ENCODE measurements around the gene MEA1.
"Not testable (repeated sequence)": the region's sequence is repeated elsewhere in the genome, so short reads cannot be mapped to it uniquely, and the experiment has no call there.

MEA1 gene

DNA sequence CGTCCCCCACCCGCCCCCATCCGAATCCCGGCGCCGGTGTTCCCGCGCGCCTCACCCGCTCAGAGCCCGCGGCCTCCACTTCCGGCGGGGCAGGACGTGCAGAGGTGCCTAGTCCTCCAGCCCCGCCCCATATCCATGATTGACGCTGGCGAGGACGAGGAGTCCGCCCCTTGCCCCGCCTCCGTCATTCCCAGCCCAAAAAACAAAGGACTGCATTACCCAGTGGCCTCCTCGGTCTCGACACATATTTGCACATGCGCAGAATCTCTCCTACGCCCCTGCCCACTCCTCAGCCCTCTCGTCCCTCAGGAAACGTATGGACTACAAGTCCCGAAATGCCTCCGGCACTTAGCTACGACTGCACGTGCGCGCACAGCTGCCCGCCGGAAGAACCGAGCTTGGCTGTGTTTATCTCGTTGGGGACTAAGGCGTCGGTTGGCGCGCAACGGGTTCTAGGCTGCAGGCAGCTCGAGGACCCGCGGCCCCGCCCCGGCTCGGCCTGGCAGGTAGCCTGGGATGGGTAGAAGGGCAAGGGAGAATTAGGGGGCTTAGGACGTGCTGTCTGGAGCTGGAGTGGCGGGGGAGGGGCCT, at the start of gene MEA1, which contains the start of gene KLHDC3:
Gene MEA1, minus strand, starts transcription at position 104 of the 591 bp plus-strand sequence. CDS start 133 bp downstream, outside the sequence.
Gene KLHDC3, plus strand, starts transcription at position 407 of the 591 bp plus-strand sequence. CDS start 2,944 bp downstream, outside the sequence.
- peak; percentile 97 for DNase-seq

DNA sequence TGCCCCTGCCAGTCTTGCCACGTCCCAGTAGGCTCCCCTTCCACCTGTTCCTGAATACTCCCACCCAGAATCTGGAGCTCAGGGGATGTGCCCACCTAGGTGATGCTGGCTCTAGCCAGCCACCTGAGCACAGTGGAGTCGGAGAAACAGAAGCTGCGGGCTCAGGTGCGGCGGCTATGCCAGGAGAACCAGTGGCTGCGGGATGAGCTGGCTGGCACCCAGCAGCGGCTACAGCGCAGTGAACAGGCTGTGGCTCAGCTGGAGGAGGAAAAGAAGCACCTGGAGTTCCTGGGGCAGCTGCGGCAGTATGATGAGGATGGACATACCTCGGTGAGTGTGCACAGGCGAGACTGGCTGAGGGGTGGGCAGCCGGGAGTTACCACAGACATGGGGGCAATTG, 49.1 kb upstream of the MEA1 start:
- no peak for DNase-seq

DNA sequence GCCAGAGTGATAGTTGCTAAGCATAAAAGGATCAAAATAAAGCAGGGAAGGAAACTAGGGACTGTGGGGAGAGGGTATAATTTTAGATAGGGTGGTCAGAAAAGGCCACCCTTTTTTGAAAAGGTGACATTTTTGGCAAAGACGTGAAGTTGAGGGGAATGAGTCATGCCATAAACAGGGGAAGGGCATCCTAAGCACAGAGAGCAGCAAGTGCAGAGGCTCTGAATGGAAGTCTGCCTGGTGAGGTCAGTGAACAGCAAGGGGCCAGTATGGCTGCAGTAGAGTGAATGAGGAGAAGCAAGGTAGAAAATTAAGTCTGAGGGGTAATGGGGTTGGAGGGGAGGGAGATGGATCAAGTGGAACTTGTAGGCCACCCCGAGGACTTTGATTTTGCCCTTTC, 48.1 kb upstream of the MEA1 start:
- DNase-seq = no peak

DNA sequence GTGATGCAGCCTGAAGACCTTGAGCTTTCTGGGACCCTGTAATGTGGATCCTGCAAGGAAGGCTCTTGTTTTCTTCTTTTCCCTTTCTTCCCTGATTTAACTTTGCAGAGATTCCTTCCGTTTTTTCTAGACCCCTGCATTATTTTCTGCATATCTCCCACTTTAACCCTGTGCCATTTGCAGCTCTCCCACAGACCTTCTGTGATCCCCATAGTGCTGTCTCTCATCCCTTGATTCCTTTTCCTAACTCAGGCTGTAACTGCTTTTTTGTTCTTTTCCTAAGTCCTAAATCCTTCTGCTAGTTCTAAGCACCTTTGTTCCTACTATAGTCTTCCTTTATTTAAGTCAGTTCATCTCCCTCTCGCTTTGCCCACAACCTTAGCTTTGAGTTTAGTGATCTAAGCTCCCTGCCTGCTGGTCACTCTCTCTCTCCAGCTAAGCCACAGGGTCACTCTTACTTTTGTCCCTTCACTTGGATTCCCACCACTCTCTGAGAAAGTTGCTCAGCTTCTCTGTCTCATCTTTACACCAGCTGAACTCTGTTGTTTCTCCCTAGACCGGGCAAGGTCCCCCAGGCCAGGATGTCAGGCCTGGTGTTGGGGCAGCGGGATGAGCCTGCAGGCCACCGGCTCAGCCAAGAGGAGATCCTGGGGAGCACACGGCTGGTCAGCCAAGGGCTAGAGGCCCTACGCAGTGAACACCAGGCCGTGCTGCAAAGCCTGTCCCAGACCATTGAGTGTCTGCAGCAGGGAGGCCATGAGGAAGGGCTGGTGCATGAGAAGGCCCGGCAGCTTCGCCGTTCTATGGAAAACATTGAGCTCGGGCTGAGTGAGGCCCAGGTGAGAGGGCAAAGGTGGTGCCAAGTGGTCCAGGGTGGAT, 47.2 kb upstream of the MEA1 start:
- DNase-seq = no peak

DNA sequence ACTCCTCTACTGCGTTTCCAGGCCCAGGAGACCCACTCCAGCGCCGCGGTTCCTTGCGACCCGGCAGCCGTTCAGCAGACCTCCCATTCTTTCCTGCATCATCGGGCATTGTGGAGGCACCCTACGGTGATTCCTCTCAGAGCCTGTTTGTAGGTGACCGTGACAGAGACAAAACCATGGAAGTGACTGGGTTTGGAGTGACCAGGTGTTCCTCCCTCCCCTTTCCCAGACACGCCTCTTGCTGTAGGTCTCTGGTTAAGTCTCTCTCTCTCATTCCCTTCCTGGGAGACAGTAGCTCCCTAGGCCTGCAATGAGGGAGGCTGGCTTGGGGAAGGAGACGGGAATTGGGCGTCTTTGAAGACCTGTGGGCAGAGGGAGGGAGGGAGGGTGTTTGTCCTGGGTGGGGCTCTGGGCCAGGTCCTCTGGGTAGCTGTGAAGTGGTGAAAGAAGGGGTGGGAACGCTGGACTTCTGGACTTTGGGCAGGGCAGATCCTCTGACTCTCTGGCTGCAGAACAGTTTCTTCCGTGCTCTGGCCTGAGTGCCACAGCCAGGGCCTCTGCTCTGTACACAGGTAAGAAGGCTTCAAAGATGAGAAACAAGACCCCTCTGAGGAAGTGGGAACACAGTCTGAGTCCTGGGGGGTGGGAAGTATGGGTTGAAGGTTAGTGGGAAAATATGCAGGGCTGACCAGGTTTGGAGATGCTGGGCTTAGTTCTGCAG, 46.4 kb upstream of the MEA1 start:
- no peak for DNase-seq

DNA sequence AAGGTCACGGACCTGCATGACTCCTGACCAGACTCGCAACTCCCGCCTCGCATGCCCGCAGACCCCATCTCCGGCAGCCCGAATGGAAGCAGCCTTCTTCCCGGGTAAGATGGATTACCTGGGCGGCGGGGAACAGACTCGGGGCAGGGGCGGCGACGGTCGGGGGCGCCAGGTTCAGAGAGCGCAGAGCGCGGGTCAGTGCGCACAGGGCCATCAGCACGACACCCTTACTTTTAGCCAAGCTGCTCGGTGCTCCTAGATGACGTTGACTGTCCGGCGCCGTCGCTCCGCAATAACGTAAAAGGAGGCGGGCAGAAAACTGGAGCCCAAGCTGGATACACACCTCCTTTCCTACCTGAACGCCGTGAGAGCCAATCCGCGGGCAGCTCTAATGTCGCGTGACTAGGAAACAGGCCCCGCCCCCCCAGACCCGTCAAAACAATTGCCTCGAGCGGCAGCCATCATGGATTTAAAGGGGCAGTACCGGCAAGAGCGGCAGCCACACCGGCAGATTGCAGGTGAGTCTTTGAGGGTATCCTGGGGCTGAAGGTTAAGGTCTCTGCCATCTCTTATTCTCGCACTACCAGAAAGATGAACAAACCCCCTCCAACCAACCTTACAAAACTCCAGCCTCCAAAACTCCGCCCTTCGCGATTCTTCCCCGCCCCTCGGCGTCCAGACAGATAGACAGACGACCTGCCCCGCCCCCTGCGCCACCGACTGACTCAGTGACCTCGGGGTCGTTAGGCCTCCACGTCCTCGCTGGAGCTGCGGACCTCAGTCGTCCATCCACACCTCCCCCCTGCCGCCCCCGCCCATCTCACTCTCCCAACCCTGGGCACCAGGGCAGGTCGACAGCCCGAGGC, 45.7 kb upstream of the MEA1 start, which contains the start of the genes KLC4 and MRPL2:
Gene KLC4, plus strand, starts transcription at position 464 of the 866 bp plus-strand sequence. CDS start 1,705 bp downstream, outside the sequence.
Gene MRPL2, minus strand, starts transcription at position 267 of the 866 bp plus-strand sequence. Its CDS starts 53 bp downstream, at position 214.
- DNase-seq = peak; percentile 92

DNA sequence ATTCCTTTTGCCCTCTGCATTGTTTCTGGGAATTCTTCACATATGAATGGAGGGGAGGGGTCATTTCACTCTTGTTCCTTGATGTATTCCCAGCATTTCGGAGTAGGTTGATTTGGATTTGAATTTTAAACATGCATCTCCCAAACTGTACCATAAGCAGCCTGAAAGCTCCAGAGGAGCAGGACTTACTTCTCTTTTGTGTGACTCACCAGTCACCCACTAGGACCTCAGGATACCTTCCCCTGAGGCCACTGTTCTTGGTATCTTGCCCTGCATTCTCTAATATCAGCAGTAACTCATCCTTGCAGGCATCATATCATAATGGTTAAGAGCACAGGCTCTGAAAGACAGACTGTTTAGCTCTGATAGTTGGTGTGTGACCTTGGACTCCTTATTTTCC, 44.8 kb upstream of the MEA1 start:
- no peak for DNase-seq

DNA sequence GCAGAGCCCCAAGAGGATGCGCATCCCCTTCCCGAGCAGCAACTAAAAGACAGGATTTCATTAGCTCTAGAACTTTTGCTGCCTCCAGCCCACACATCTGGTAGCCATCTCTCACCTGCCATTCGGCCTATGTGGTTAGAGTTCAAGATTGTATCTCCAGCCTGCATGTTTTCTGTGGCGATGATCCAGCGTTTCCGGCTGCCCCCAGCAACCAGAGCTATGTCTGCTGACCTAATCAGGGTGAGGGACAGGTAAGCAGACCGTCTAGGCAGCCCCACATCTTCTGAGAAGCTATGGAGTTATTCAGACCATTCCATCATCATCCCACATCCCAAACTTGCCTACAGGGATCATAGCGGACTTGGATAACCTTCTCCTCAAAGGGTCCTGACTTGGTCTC, 42.2 kb upstream of the MEA1 start:
- no peak for DNase-seq

DNA sequence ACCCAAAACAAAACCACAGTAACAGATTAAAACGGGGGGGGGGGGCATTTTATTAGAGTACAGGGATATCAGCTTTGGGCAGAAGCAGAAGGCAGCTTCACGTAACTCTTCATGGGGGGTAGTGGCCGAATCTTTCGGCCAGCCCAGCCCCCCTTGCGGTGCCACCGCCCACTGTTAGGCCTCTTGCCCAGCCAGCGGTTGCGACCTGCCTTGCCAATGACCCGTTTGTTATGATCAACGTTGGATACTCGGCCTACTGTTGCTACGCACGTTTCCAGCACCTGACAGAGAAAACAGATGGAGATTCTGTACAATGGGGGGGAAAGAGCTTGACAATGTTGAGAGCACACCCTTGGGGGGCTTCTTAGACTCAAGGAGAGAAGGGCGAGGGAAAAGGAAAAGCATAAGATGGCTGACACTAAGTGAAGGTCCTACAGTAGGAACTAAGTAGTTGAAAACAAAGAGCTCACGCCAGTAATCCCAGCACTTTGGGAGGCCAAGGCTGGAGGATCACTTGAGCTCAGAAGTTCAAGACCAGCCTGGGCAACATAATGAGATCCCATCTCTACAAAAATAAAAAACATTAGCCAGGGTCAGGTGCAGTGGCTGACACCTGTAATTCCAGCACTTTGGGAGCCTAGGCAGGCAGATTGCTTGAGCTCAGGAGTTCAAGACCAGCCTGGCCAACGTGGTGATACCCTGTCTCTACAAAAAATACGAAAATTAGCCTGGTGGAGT, 40.6 kb upstream of the MEA1 start:
- no peak for DNase-seq

DNA sequence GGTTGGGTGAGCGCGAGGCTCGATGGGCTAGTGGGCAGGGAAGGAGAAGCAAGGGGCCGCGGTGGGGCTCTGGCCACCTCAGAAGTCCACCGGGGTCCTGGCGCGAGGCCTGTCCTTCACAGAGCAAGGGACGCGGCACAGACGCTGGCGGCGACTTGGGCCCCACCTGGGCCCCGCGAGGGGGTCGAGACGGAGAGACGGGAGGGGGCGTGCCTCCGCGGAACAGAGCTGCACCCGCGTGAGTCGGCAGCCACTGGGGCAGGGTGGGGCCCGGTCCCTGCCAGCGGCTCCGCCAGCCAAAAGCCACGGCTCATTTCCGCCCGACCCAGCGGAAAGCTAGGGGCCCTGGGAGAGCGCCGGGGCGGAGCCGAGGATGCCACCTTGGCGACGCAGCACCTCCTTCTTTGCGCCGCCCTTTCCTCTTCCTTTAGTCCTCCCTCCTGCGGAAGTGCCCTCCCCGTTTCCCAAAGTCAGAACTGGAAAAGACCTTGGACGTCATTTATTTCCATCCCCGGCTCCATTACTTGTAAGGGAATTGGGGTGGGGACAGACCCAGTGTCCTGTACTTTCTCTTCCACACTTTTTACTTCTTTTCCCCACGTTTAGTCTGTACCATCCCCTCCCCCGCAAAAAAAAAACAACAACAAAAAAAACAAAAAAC, 39.9 kb upstream of the MEA1 start, which contains the start of gene CUL7:
Gene CUL7, minus strand, starts transcription at position 307 of the 661 bp plus-strand sequence. CDS start 1,063 bp downstream, outside the sequence.
- peak; percentile 90 for DNase-seq

DNA sequence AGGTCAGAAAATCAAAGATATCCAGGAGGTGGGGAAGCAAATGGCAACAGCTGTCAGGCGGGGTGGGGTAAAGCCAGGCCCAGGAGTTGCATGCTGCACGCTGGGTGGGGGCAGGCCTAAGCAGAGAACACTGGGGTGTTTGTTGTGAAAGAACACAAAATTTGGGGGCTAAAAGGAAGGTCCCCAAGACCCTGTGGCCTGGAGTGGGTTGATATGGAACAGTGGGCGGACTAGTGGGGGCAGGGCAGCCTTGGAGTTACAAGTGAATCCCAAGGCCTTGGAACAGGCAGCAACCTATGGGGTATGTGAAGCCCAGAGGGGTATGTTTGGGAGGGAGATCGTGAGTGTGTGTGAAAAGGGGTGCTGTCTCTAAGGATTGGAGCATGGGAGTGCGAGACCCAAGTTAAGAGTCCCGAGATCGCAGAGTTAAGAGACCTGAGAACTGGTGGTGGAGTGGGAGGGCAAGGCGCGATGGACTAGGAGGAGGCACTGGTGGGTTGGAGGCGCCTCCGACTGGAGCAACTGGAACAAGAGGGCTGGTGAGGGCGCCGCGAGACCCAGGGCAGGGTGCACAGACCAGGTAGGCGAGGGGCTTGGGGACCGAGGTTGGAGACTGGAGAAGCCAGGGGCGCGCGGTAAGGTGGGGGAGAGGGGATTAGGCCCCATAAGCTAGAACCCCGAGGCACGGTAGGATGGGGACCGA, 39.2 kb upstream of the MEA1 start:
- DNase-seq = no peak

DNA sequence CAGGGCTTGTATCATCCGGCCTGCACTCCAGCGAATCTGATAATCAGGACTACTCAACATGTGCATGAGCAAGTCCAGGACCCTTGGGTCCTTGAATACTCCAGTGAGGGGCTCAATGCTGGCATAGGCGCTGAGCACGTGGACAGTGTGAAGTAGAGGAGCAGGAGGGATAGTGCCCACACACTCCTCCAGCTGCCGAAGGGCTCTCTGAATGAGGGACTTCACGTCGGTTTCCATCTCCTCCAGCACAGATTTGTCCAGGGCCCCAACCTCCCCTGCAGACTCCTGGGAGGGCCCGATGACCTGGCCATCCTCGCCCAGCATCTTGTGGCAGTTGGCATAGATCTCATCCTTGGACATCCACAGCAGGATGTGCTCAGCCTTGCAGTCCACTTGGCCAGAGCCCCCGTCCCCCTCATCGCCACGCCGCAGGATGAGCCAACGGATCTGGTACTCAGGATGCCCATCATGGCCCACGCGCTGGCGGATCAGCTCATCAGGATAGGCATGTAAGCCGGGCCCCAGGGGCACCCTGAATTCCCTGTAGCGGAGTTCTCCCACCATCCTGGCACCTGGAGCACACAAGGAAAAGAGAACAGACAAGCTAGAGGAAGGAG, 38.6 kb upstream of the MEA1 start:
- no peak for DNase-seq

DNA sequence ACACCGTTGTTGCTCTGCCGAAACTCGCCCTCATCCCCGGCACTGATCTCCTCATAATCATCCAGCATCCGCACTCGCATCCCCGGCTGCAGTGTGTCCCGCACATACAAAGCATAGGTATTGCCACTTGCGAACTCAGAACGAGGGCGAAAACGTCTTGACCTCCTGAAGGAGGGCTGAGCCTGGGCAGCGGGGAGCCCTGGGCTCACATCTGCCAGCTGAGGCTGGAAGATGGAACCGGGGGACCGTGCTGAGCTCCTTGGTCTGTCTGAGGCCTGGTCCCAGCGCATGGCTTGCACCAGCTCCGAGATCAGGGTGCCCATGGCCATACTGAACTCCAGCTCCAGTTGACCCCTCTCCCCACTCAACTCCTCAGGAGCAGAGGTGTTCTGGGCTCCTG, 37.2 kb upstream of the MEA1 start:
- DNase-seq = no peak

DNA sequence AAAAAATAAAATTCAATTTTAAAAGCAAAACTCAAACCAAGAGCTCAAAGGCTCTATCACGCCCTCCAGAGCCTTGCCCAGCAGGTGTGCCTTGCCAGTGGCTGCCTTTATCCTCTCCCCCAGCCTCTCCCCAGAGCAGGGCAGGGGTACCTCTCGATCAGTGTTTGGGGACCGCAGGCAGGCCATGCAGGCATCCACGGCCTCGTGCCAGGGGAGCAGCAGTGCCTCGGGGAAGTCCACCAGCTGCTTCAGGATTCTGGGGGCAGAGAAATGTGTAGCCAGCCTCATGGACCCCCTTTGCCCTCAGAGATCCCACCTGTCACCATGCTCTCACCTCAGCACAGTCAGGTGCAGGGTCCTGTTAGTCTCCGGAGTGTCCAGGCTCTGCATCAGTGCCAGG, 34.3 kb upstream of the MEA1 start:
- DNase-seq = no peak

DNA sequence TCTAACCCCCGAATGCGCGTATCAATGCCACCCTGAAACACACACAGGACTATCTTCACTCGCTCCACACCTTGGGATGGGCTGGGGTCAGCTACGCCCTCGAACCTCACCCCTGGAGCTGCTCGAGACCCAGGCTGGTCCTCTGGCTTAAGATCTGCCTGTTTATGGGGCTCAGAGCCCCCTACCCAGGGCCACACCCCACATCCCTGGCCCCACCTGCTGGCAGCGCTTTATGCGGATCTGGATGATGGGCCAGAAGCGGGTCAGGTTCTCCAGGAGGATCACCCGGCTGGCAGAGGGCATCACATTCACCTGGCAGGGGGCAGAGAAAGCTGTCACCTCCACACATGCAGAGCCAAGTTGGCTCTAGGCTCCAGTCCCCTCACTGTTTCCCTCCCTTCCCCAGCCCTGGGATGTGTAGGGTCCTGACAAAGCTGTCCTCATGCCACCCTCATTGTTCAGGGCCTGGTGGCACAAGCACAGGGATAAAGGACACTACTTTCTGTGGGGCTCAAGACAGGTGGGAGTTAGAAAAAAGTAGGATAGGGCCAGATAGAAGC, 31.7 kb upstream of the MEA1 start:
- DNase-seq = no peak

DNA sequence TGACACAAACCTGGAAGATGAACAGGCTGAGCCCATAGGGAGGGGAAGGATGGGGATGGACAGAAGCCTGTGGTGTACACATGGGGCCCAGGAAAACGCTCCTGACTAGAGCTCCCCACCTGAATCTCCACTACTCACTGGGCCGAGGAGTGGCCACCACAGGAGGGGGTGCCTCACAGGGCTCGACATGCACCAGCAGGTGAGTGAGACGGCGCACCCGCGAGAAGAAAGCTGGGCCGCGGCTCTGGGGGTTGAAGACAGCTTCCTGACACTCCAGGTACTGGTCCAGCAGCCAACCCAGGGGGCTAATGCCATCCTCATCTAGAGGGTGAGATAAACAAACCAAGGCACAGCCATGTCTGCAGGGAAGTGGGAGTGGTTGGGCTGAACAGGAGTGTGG, 29.6 kb upstream of the MEA1 start:
- no peak for DNase-seq

DNA sequence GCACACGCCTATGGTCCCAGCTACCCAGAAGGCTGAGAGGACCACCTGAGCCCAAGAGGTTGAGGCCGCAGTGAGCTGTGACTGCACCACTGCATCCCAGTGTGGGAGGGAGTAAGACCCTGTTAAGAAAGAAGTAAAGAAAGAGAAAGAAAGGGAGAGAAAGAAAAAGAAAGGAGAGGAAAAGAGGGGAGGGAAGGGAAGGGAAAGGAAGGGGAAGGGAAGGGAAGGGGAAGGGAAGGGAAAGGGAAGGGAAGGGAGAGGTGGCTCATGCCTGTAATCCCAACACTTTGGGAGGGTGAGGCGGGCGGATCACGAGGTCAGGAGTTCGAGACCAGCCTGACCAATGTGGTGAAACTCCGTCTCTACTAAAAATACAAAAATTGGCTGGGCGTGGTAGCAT, 27.7 kb upstream of the MEA1 start:
- not testable (repeated sequence) for DNase-seq

DNA sequence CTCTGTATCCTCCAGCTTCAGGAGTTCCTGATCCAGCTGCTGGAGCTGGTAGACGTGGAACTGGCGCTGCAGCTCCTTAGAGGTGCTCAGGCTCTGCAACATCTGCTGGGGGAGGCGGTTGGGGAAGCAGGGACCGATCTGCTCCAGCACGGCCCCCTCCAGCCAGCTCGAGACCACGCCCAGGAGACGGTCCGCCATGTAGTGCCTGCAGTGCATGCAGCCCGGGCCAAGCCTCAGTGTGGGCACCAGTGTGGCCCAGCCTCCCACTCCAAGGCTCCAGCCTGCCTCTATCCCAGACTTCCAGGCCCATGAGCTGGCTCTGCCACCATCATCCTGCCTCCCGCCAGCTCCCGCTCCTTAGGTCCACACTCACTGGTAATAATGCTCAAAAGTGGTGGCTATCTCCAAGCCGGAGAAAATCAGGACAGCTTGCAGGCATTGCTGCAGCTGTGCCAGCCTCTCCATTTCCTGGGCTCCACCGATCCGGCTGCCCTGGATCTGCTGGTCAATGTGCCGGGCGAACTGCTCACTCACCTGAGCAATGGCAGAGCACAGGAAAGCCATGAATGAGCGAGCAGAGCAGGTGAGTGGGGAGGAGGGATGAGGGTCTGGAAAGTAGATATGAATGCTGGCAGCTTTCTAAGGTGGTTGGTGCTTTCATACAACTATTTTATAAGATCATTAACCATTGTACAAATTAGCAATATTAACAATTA, 27.0 kb upstream of the MEA1 start:
- no peak for DNase-seq

DNA sequence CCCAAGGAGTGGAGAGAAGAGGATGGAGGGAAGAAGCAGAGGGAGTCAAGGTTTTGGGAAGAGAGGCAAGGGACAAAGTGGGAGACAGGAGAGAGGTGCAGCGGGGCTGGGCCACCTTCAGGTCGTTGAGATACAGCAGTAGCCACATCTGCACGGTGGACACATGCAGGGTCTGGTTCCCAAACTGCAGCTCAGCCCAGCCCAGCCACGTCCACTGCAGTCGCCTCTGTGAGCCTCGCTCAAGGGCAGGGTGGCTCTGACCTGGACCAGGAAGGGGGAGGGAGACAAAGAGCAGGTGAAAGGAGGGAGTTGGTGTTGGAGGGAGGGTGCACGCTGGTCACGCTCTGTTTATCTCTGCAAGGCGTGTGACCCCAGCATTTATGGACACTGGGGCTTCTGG, 25.0 kb upstream of the MEA1 start:
- no peak for DNase-seq
